ENCODE measurements around the gene GNAQ.

Gene GNAQ

GRCh38 chr9:77800924-77801551 lies 230.6 kb downstream of the GNAQ start:
- no peak for TF ChIP-seq CTCF (IDR thresholded peaks at IDR 0.05; ENCODE audit: low read depth, low read length)
- H3K4me3 ChIP-seq (ENCODE audit: low read depth, low read length), result no peak overlapping the region

- no peak for TF ChIP-seq CTCF (IDR thresholded peaks at IDR 0.05; ENCODE audit: low read depth, low read length)
- no peak overlapping the region for H3K4me3 ChIP-seq (ENCODE audit: low read depth, low read length)
Observed at GRCh38 chr9:77798140-77798539, 233.5 kb downstream of the GNAQ start.

GRCh38 chr9:77794985-77795384 lies 236.6 kb downstream of the GNAQ start:
- no peak for TF ChIP-seq CTCF (IDR thresholded peaks at IDR 0.05; ENCODE audit: low read depth, low read length)
- H3K4me3 ChIP-seq (ENCODE audit: low read depth, low read length), result no peak overlapping the region

GRCh38 chr9:77793849-77794248 lies 237.8 kb downstream of the GNAQ start:
- H3K4me3 ChIP-seq (ENCODE audit: low read depth, low read length), result no peak overlapping the region
- TF ChIP-seq CTCF (IDR thresholded peaks at IDR 0.05; ENCODE audit: low read depth, low read length), result no peak

- H3K4me3 ChIP-seq (ENCODE audit: low read depth, low read length), result no peak overlapping the region
- TF ChIP-seq CTCF (IDR thresholded peaks at IDR 0.05; ENCODE audit: low read depth, low read length), result no peak
Observed at GRCh38 chr9:77789891-77790290, 241.7 kb downstream of the GNAQ start.

GRCh38 chr9:77785341-77785740 lies 246.3 kb downstream of the GNAQ start:
- H3K4me3 ChIP-seq (ENCODE audit: low read depth, low read length), result no peak overlapping the region
- no peak for TF ChIP-seq CTCF (IDR thresholded peaks at IDR 0.05; ENCODE audit: low read depth, low read length)

GRCh38 chr9:77783518-77783917 lies 248.1 kb downstream of the GNAQ start:
- TF ChIP-seq CTCF (IDR thresholded peaks at IDR 0.05; ENCODE audit: low read depth, low read length), result no peak
- no peak overlapping the region for H3K4me3 ChIP-seq (ENCODE audit: low read depth, low read length)
